Measurements from ENCODE around the gene NUDT5.

DNA sequence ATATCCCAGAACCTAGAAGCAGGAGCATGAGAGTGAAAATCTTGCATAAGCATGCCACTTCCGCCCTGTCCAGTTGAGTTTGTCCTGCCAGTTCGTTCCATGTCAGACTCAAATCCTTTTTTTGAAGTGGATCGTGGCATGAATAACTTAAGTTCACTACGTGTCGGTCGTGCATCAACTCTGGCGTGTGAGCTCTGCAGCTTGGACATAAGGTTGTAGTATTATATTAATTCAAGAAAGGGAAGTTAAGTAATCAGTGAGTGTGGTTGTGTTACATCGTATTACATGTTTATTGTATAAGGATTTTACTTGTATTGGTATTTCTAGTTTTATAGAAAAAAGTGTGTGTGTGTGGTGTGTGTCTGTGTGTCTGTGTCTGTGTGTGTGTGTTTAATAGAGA is 23.3 kb upstream of the NUDT5 start:
- no peak for TF ChIP-seq POLR2AphosphoS5 (IDR thresholded peaks at IDR 0.05)
- no peak for TF ChIP-seq CTCF (IDR thresholded peaks at IDR 0.05)
- TF ChIP-seq POLR2A (IDR thresholded peaks at IDR 0.05), result no peak
